K562 (cell line): ENCODE measurements around the gene TIMP4.

Experiments used
- NFE2L1 ChIP-seq: fragments of 450-650 bp; IDR thresholded peaks from 2 replicates; pipeline ENCODE4 v1.6.1; 2016; ENCODE audit warnings: missing genetic modification characterization, low read depth, mild to moderate bottlenecking, missing compliant biosample characterization, moderate library complexity, borderline replicate concordance
- RBM15 ChIP-seq: fragments of 200-400 bp; formaldehyde crosslinking; IDR thresholded peaks from 2 replicates; pipeline ENCODE4 v1.6.1; 2018; ENCODE audit warnings: mild to moderate bottlenecking, low read length, moderate library complexity; ENCODE audit not compliant: insufficient read depth
- SOX6 ChIP-seq: fragments of 450-650 bp; IDR thresholded peaks from 2 replicates; pipeline ENCODE4 v1.6.1; 2014; ENCODE audit warnings: mild to moderate bottlenecking
- TF ChIP-seq, protein P1 (sequence below), 2 experiments: fragments of 450-650 bp in 1 of 2; IDR thresholded peaks; 2 replicates each; pipeline ENCODE4 v1.6.1; 2011 to 2017; ENCODE audit warnings: low read depth in 2 of 2, antibody characterized with exemption in 1 of 2, borderline replicate concordance in 1 of 2, low read length in 1 of 2, mild to moderate bottlenecking in 1 of 2, mixed read lengths in 1 of 2; ENCODE audit not compliant: control insufficient read depth in 1 of 2

DNA sequence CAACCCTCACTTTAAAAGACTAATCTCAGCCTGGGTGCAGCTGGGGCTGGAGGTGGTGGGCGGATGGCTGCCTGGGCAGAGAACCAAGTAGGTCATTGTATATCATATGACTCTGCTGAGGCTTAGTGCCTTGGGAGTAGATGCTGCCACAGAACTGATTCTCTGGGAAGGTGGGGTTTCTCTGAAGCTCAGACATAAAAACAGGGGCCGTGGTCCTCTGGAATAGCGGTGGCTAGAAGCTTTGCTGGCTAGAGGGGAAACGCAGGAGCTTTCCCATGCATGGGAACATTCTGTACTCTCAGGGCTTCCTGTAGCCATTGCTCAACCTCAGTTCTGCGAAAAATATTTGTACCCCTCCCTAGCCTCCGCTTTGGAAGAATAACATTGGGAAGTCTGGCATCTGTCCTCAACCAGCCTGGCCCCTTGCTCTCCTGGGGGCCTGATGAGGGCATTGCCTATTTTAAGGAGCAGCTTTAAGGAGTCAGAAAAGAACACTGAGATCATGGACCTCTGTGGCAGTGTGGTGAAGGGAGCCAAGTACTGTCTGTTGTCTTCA, 14.7 kb downstream of the TIMP4 start:
- TF ChIP-seq SOX6 (no peak), NFE2L1 (no peak), RBM15 (no peak)
- TF ChIP-seq, protein P1, sequence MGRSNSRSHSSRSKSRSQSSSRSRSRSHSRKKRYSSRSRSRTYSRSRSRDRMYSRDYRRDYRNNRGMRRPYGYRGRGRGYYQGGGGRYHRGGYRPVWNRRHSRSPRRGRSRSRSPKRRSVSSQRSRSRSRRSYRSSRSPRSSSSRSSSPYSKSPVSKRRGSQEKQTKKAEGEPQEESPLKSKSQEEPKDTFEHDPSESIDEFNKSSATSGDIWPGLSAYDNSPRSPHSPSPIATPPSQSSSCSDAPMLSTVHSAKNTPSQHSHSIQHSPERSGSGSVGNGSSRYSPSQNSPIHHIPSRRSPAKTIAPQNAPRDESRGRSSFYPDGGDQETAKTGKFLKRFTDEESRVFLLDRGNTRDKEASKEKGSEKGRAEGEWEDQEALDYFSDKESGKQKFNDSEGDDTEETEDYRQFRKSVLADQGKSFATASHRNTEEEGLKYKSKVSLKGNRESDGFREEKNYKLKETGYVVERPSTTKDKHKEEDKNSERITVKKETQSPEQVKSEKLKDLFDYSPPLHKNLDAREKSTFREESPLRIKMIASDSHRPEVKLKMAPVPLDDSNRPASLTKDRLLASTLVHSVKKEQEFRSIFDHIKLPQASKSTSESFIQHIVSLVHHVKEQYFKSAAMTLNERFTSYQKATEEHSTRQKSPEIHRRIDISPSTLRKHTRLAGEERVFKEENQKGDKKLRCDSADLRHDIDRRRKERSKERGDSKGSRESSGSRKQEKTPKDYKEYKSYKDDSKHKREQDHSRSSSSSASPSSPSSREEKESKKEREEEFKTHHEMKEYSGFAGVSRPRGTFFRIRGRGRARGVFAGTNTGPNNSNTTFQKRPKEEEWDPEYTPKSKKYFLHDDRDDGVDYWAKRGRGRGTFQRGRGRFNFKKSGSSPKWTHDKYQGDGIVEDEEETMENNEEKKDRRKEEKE (IDR thresholded peaks at IDR 0.05; ENCODE audit: borderline replicate concordance in 1 of 2, control insufficient read depth in 1 of 2, low read depth in 2 of 2, low read length in 1 of 2) = no peak
